ACC112 (cell line): ENCODE results near the gene TRMT10A.
"Not testable (repeated sequence)": the region's sequence is repeated elsewhere in the genome, so short reads cannot be mapped to it uniquely, and the experiment has no call there.

Source experiments
- H2AFZ ChIP-seq: fragments of 200-600 bp; sonication (generic); one replicate; pipeline ENCODE4 v1.6.0; 2017; ENCODE audit warnings: antibody characterized with exemption, low read length; ENCODE audit not compliant: unreplicated experiment
- H3K27ac ChIP-seq: fragments of 200-600 bp; sonication (generic); 2 replicates; pipeline ENCODE4 v1.5.1; 2014; ENCODE audit warnings: low read depth, mild to moderate bottlenecking, antibody characterized with exemption, low read length, moderate library complexity
- H3K27me3 ChIP-seq: fragments of 200-600 bp; sonication (generic); 2 replicates; pipeline ENCODE4 v1.6.1; 2014; ENCODE audit warnings: mild to moderate bottlenecking, antibody characterized with exemption, low read length, moderate library complexity, mixed read lengths; ENCODE audit not compliant: insufficient read depth
- H3K36me3 ChIP-seq: fragments of 200-600 bp; sonication (generic); 2 replicates; pipeline ENCODE4 v1.6.1; 2016; ENCODE audit warnings: mild to moderate bottlenecking, antibody characterized with exemption, low read length, moderate library complexity, mixed read lengths; ENCODE audit not compliant: insufficient read depth
- H3K4me1 ChIP-seq: fragments of 200-600 bp; sonication (generic); one replicate; pipeline ENCODE4 v1.6.1; 2016; ENCODE audit warnings: low read length, mixed read lengths; ENCODE audit not compliant: insufficient read depth, unreplicated experiment, control insufficient read depth
- H3K4me3 ChIP-seq: fragments of 200-600 bp; sonication (generic); 2 replicates; pipeline ENCODE4 v1.5.1; 2014; ENCODE audit warnings: mild to moderate bottlenecking, low read depth, low read length
- H3K79me2 ChIP-seq: fragments of 200-600 bp; sonication (generic); one replicate; pipeline ENCODE4 v1.6.0; 2016; ENCODE audit warnings: low read length; ENCODE audit not compliant: control insufficient read depth, unreplicated experiment, insufficient read depth

Gene TRMT10A

GRCh38 chr4:99552872-99553271 is 11.0 kb downstream of the TRMT10A start:
- Histone ChIP-seq H3K27ac (no peak overlapping the region), H3K4me1 (no peaks in the 10 kb centered on the region), H3K36me3 (no peaks in the 10 kb centered on the region), H3K4me3 (no peak overlapping the region), H3K27me3 (no peaks in the 10 kb centered on the region), H3K79me2 (no peaks in the 10 kb centered on the region), H2AFZ (no peak overlapping the region)

- Histone ChIP-seq H3K36me3 (no peaks in the 10 kb centered on the region), H3K27ac (no peak overlapping the region), H3K4me1 (no peaks in the 10 kb centered on the region), H2AFZ (no peak overlapping the region), H3K27me3 (no peaks in the 10 kb centered on the region), H3K4me3 (no peak overlapping the region), H3K79me2 (no peaks in the 10 kb centered on the region)
Observed at GRCh38 chr4:99540277-99540939, 23.4 kb downstream of the TRMT10A start.

GRCh38 chr4:99537674-99538073 is 26.2 kb downstream of the TRMT10A start:
- peaks cover 7% of the 10 kb centered on the region for H3K27me3 ChIP-seq
- no peaks in the 10 kb centered on the region for H3K4me1 ChIP-seq
- no peaks in the 10 kb centered on the region for H3K79me2 ChIP-seq
- H2AFZ ChIP-seq, result no peak overlapping the region
- no peak overlapping the region for H3K27ac ChIP-seq
- no peak overlapping the region for H3K4me3 ChIP-seq
- H3K36me3 ChIP-seq, result no peaks in the 10 kb centered on the region

- H2AFZ ChIP-seq, result no peak overlapping the region
- no peaks in the 10 kb centered on the region for H3K4me1 ChIP-seq
- no peak overlapping the region for H3K4me3 ChIP-seq
- H3K79me2 ChIP-seq, result no peaks in the 10 kb centered on the region
- no peaks in the 10 kb centered on the region for H3K36me3 ChIP-seq
- H3K27me3 ChIP-seq, result peaks cover 14% of the 10 kb centered on the region
- H3K27ac ChIP-seq, result no peak overlapping the region
Observed at GRCh38 chr4:99536848-99537247, 27.0 kb downstream of the TRMT10A start.

- Histone ChIP-seq H3K27ac (no peak overlapping the region), H3K79me2 (no peaks in the 10 kb centered on the region), H3K36me3 (no peaks in the 10 kb centered on the region)
Observed at GRCh38 chr4:99536271-99536670, 27.6 kb downstream of the TRMT10A start.

GRCh38 chr4:99534699-99535098 is 29.1 kb downstream of the TRMT10A start:
- H3K79me2 ChIP-seq, H3K4me3 ChIP-seq, H3K36me3 ChIP-seq, H2AFZ ChIP-seq, H3K27ac ChIP-seq, H3K4me1 ChIP-seq: not testable (repeated sequence)
- H3K27me3 ChIP-seq, result peaks cover 21% of the 10 kb centered on the region

More at GRCh38 chr4:99536271-99536670, 27.6 kb downstream of the TRMT10A start:
- Histone ChIP-seq H3K27me3 (peaks cover 20% of the 10 kb centered on the region), H3K4me1 (no peaks in the 10 kb centered on the region), H3K4me3 (no peak overlapping the region), H2AFZ (no peak overlapping the region)

GRCh38 chr4:99529956-99530355 is 33.9 kb downstream of the TRMT10A start:
- Histone ChIP-seq H3K36me3 (no peaks in the 10 kb centered on the region), H3K27me3 (peaks cover 31% of the 10 kb centered on the region), H3K79me2 (no peaks in the 10 kb centered on the region), H3K4me1 (no peaks in the 10 kb centered on the region), H2AFZ (no peak overlapping the region), H3K27ac (no peak overlapping the region), H3K4me3 (no peak overlapping the region)

- H3K27ac ChIP-seq, result no peak overlapping the region
- peaks cover 31% of the 10 kb centered on the region for H3K27me3 ChIP-seq
- no peak overlapping the region for H2AFZ ChIP-seq
- no peaks in the 10 kb centered on the region for H3K36me3 ChIP-seq
- no peaks in the 10 kb centered on the region for H3K4me1 ChIP-seq
- no peak overlapping the region for H3K4me3 ChIP-seq
- H3K79me2 ChIP-seq, result no peaks in the 10 kb centered on the region
Observed at GRCh38 chr4:99529228-99529627, 34.6 kb downstream of the TRMT10A start.

- Histone ChIP-seq H3K27me3 (peaks cover 43% of the 10 kb centered on the region), H3K4me1 (no peaks in the 10 kb centered on the region)
Observed at GRCh38 chr4:99518601-99519295, 45.1 kb downstream of the TRMT10A start.

GRCh38 chr4:99510721-99511120 is 53.1 kb downstream of the TRMT10A start, which contains the start of gene C4orf17:
TSS of gene C4orf17 (plus strand) at chr4:99511021. CDS start at chr4:99513082, 2,061 bp downstream.
- no peak within 1 kb of the TSS for H2AFZ ChIP-seq
- no peak within 1 kb of the TSS for H3K4me3 ChIP-seq
- peaks cover 33% of the 10 kb centered on the region for H3K27me3 ChIP-seq
- H3K4me1 ChIP-seq, result peaks cover 16% of the 10 kb centered on the region
- H3K27ac ChIP-seq, result no peak within 1 kb of the TSS
- no peaks in the 10 kb centered on the region for H3K36me3 ChIP-seq
- no peaks in the 10 kb centered on the region for H3K79me2 ChIP-seq

More at GRCh38 chr4:99518601-99519295, 45.1 kb downstream of the TRMT10A start:
- no peak overlapping the region for H2AFZ ChIP-seq
- no peaks in the 10 kb centered on the region for H3K79me2 ChIP-seq
- no peak overlapping the region for H3K27ac ChIP-seq
- no peaks in the 10 kb centered on the region for H3K36me3 ChIP-seq
- H3K4me3 ChIP-seq, result no peak overlapping the region

- Histone ChIP-seq H3K4me1 (peaks cover 16% of the 10 kb centered on the region), H3K27me3 (peaks cover 25% of the 10 kb centered on the region), H3K27ac (no peak overlapping the region), H3K36me3 (no peaks in the 10 kb centered on the region), H3K4me3 (no peak overlapping the region), H3K79me2 (no peaks in the 10 kb centered on the region), H2AFZ (no peak overlapping the region)
Observed at GRCh38 chr4:99507762-99508161, 56.1 kb downstream of the TRMT10A start.
